ENCODE results near the gene ERP29.
"Not testable (repeated sequence)": the region's sequence is repeated elsewhere in the genome, so short reads cannot be mapped to it uniquely, and the experiment has no call there.

The ERP29 gene

GRCh38 chr12:112036614-112037013, 23.4 kb downstream of the ERP29 start:
- not testable (repeated sequence) for DNase-seq (ENCODE audit: low read depth)

GRCh38 chr12:112046003-112046402, 32.8 kb downstream of the ERP29 start:
- no peak for DNase-seq (ENCODE audit: low read depth)

GRCh38 chr12:112049351-112049750, 36.1 kb downstream of the ERP29 start:
- DNase-seq (ENCODE audit: low read depth) = no peak

GRCh38 chr12:112061137-112061536, 47.9 kb downstream of the ERP29 start:
- no peak for DNase-seq (ENCODE audit: low read depth)

DNA sequence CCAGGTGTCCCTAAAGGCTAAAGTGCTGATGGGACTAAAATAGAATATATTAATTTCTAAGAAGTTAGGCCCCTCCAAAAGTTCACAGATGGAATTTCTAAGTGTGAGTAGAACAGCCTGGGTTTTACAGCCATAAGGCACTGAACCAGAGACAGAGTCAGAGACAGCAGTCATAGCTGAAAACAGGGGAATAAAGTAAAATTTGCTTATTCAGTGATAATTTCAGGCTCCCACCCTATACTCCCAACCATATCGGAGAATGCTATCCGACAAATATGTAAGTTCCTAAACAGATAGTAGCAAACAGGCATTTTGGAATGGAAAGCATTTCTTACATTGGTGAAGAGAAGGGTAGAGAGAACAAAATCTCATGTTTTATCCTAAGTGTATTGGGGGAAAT, 50.0 kb downstream of the ERP29 start:
- DNase-seq (ENCODE audit: low read depth) = no peak

- DNase-seq (ENCODE audit: low read depth) = no peak
These were observed 53.3 kb downstream of the ERP29 start for GRCh38 chr12:112066566-112066965.
